ENCODE measurements around the gene ARHGAP31.

ARHGAP31 gene

DNA sequence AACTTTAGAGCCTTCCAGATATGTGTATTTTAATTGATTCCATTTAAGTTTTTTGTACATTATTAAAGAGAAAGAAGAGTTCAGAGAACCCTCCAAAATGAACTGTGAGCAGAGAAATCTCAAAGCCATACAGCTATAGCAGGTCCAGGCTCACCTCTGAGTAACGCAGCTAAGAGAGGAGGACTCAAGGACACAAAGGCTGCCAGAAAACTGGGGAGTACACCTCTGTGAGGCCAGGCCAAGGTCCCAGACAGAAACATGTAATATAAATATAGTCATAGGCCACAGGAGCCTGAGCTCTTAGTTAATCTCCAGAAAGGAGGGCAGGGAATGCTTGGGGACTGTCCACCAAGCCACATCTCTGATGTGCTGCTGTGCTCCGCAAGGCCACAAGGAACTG lies 102.7 kb downstream of the ARHGAP31 start:
- DNase-seq: no peak

DNA sequence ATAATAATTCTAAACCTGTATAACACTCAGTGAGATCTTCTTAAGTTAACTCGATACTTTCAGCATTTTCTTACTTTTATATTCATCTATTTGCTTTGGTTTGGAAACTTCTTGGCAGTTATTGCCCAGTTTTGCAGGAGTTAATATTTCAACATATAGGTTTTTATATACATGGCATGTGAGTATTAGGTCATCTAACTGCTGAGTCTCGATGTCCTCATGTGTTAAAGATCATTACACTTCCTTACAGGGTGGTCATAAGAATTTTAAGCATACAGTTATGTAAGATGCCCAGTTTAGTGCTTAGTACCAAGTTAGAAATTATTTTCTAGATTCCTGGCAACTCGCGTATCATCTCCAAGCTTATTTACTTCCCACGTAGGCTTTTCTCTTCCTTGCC lies 106.3 kb downstream of the ARHGAP31 start:
- DNase-seq: no peak

- DNase-seq: no peak
These were observed 106.9 kb downstream of the ARHGAP31 start for GRCh38 chr3:119401069-119401468.

DNA sequence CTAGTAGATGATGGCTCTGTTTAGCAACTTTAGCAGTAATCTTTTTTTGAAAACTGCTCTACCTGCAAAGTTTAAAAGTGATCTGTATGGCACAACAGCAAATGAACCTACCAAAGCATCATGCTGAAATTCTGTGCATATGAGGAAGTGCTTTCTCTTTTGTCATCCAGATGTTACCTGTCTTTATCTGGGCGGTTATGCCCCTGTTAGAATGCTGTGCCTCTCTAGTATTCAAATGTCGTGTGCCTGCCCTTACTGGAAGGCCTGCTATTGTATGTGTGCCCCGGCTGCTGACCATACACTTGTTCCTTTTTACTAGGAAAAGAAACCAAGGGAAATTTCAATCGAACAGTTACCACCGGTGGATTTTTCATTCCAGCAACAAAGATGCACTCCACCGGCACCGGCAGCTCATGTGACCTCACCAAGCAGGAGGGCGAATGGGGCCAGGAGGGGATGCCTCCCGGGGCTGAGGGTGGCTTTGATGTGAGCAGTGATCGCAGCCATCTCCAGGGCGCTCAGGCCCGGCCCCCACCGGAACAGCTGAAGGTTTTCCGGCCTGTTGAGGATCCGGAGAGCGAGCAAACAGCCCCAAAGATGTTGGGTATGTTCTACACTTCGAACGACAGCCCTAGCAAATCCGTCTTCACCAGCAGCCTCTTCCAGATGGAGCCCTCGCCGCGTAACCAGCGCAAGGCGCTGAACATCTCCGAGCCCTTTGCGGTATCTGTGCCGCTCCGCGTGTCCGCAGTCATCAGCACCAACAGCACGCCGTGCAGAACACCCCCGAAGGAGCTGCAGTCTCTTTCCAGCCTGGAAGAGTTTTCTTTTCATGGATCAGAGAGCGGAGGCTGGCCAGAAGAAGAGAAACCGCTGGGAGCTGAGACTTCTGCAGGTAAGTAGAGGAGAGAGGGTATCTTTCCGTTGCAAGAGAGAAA lies 107.6 kb downstream of the ARHGAP31 start:
- no peak for DNase-seq

- DNase-seq: no peak
These were observed 108.6 kb downstream of the ARHGAP31 start for GRCh38 chr3:119402791-119403190.

GRCh38 chr3:119403201-119403600 lies 109.0 kb downstream of the ARHGAP31 start:
- no peak for DNase-seq

DNA sequence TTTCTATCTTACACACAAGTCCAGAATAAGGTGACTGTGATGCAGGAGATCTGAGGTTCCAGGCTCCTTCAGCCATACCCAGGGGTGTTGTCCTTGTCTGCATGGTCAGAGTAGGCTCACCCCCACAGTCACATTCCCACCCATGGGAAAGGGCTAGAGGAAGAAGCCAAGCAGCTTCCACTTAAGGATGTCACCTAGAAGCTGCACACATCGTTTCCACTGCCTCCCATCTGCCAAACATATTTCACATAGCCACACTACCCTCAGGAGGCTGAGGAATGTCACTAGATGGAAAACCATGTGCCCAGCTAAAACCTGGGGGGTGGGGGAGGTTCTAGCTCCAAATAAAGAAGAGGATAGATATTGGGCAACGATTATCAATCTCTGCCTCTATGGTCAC lies 111.1 kb downstream of the ARHGAP31 start:
- no peak for DNase-seq

GRCh38 chr3:119408243-119408950 lies 114.2 kb downstream of the ARHGAP31 start:
- DNase-seq: no peak

GRCh38 chr3:119409844-119410243 lies 115.7 kb downstream of the ARHGAP31 start:
- no peak for DNase-seq

DNA sequence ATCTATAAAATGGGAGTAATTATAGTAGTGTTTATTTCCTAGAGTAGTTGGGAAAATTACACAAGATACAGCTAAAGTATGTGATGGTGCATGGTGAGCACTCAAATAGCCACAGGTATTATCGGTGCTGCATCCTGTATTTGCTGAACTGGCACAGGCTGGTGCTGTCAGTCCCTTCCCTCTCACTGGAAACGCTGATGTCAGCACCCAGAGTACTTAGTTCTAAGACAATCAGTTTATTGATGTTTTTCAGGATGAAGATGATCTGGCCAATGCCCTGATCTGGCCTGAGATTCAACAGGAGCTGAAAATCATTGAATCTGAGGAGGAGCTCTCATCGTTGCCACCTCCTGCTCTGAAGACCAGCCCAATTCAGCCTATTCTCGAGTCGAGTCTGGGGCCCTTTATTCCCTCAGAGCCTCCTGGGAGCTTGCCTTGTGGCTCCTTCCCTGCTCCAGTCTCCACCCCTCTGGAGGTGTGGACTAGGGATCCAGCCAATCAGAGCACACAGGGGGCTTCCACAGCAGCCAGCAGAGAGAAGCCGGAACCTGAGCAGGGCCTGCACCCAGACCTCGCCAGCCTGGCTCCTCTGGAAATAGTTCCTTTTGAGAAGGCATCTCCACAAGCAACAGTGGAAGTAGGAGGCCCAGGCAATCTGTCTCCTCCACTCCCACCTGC lies 119.6 kb downstream of the ARHGAP31 start:
- no peak for DNase-seq

DNA sequence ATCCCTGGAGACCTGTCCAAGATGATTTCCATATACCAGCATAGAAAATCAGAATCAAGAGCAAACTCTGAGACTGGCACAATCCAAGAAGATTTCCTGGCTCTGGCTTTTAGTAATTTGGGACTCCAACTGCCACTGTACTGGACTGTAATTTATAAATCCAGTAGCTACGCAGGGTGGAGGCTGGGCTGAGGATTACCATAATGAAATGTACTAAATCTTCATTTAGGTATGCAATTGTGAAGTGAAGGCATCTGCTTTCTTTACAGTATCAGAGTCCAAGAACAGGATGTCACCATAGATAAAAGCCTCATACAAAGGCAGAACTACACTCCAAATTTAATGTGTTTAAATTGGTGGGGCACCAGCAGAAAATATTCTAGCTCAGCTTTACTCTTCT lies 122.7 kb downstream of the ARHGAP31 start:
- no peak for DNase-seq

- DNase-seq: no peak
These were observed 123.8 kb downstream of the ARHGAP31 start for GRCh38 chr3:119417771-119418512.

GRCh38 chr3:119418641-119419040 lies 124.5 kb downstream of the ARHGAP31 start:
- no peak for DNase-seq

DNA sequence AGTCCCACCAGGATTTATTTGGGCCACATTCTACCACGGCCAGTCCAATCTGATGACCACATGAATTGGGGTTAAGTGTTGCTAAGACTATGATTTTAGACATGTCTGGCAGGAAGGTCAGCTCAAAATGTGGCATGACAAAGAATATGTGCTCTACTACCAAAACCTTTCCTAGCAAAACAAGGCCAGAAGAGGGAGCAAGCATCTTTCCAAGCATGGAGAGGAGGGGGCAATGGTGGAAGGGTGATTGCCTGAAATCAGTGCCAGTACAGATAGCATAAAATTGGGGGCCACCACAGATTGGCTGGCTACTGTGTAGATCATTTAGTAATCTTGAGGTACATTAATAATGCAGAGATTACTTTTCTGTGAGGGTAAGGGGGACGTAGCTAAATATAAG lies 126.0 kb downstream of the ARHGAP31 start:
- no peak for DNase-seq

- no peak for DNase-seq
These were observed 133.5 kb downstream of the ARHGAP31 start for GRCh38 chr3:119427669-119428068.

- DNase-seq: no peak
These were observed 134.4 kb downstream of the ARHGAP31 start for GRCh38 chr3:119428538-119428937.

GRCh38 chr3:119433613-119434325 lies 139.6 kb downstream of the ARHGAP31 start:
- DNase-seq: no peak

DNA sequence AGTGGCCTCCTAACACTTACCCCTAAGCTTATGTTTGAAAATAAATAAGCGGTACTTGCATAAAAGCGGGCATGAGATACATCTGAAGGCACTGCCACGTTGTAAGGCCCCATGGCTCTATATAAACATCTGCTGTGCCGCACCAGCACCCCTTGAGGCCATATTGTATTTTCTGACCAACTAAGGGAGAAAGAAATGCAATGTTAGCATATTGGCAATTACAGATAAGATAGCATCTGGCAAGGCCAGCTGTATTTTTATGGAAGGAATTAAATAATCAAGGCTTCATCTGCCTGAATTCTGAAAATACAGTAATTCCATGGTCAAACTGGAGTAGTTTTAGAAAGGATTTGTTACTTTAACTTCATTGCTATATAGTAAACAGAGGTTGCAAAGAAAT lies 140.5 kb downstream of the ARHGAP31 start:
- no peak for DNase-seq

DNA sequence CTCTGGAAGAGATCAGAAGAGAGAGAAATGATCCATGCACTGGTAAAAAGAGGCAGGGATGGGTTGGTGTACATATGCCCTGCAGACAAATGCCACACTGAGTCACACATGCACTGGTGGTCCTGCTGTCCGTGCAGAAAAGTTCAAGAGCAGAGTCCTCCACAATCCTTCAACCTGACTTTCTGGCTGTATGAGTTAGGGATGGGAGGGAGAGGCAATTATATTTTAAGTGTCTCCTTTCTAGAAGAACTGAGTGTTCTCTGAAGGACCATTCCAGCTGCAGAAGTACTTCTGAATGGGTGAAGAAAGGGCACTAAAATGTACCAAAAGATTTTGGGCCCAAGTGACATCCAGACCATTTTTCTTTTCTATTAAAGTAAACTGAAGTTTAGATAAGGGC lies 142.8 kb downstream of the ARHGAP31 start:
- DNase-seq: no peak

- no peak for DNase-seq
These were observed 143.6 kb downstream of the ARHGAP31 start for GRCh38 chr3:119437691-119438258.

- no peak for DNase-seq
These were observed 149.0 kb downstream of the ARHGAP31 start for GRCh38 chr3:119443179-119443578.

DNA sequence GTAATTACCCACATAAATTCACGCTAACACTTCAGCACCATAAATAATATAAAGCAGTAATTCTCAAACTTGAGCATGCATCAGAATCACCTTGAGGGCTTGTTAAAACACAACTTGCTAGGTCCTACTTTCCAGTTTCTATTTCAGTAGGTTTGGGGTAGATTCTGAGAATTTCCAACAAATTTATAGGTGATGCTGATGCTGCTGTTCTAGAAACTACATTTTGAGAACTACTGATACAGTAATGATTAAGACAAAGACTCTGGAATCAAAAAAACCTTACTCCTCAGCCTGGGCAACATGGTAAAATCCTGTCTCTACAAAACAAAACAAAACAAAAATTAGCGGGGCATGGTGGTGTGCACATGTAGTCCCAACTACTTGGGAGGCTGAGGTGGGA lies 150.4 kb downstream of the ARHGAP31 start:
- no peak for DNase-seq

All from NCI-H748 treated with DMSO at 0.1 percent for 48 hours (cell line).